CD4-positive, alpha-beta T cell treated with Interleukin-15 for 1 hour (primary cell): ENCODE results near the gene SPATA12.
"Not testable (repeated sequence)": the region's sequence is repeated elsewhere in the genome, so short reads cannot be mapped to it uniquely, and the experiment has no call there.

Experiments
- DNase-seq: peaks from one replicate; pipeline ENCODE4 v3.0.0-alpha.2; 2020

SPATA12 gene

DNA sequence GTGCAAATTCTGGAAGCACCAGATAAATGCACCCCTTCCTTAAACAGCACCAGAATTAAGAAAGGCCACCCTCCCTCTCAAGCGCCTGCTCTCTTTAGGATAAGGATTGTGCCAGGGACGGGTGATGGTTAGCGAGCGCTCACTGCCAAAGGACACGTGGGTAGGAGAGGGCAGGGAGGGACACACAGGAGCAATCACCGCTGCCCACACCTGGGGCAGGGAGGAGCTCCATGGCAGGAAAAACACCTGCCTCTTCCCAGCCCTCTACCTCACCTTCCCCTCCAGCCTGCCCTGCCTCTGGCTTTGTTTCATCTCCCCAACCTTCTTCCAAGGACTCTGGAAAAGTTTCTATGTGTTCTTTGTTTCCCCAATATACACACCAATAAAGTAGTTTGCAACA lies 7.3 kb upstream of the SPATA12 start:
- no peak for DNase-seq

DNA sequence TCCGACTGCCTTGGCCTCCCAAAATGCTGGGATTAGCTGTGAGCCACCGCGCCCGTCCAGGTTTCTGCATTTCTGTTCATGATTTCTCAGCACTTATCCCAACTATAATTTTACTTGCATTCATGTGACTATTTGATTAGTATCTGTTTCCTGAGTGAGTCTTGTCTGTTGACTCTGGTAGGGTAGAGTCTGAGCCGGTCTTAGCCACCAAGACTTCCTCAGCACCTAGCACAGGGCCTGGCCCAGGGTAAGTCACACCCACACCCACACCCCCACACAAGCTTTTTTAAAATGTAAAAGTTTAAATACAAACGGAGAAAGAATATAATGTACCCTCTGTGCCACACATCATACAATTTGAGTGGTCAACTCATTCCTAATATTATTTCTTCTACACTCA lies 3.1 kb upstream of the SPATA12 start:
- no peak for DNase-seq

DNA sequence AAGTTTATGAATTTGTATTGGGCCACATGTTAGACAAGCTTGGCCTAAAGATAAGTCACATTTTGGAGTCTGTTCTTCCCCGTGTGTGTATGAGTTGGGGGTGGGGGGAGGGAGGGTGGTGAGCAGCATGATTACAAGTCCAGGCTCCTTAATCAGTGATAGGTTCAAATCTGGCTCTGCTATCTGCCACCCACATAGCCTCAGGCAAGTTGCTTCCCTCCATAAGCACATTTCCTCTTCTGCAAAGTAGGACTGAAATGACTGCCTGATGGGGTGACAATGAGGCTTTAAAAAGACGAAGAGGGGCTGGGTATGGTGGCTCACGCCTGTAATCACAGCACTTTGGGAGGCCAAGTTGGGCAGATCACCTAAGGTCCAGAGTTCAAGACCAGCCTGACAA lies 1.1 kb upstream of the SPATA12 start:
- DNase-seq = no peak

DNA sequence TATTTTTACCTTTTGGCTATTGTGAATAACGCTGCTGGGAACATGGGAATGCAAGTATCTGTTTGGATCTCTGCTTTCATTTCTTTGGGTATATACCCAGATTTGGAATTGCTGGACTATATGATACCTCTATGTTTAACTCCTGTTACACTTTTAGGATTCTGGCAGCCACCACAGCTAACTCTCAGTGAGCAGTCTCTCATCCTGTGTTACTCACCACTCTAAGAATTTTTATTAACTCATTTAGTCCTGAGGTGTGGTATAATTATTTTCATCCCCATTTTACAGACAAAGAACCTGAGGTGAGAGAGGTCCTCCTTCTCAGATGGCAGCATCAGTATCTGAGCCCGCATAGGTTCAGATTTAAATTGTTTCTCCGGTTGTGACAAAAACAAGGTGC lies 1.1 kb downstream of the SPATA12 start:
- no peak for DNase-seq

DNA sequence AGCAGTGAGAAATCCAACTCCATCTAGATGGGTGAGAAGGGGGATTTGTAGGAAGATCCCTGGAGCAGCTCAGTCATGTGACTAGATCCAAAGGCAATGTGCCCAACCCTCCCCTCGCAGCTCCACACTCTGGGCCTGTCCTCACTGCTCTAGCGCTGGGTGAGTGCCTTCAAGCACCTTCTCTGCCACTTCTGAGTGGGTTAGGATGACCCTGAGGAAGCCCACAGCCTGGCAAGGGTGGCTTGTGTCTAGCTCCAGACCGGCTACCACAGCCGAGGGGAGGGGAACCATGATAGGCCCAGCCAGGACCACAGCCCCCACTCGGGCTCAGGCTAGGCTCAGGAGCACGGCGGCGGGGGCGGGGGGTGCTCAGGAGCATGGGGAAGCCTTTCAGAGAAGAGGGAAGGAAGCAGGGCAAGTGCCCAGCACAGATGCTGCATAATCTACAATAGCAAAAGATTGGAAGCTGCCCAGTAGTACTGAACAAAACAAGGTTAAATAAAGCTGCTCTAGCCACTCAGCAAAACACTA lies 1.7 kb downstream of the SPATA12 start:
- no peak for DNase-seq

DNA sequence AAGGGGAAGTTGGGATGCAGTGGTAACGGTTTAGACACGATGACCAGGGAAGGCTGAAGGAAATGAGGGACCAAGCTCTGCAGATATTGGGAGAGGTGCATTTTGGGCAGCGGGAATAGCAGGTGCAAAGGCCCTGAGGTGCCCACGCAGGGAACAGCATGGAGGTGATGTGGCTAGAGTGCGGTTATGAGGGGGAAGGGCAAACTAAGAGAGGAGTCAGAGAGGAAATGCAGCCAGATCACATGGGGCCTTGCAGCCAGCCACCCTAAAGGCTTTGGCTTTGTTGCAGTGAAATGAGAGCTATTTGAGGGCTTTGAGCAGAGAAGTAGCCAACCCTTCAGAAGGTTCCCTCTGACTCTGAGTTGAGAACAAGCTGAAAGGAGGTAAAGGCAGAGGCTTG lies 2.6 kb downstream of the SPATA12 start:
- DNase-seq = no peak

DNA sequence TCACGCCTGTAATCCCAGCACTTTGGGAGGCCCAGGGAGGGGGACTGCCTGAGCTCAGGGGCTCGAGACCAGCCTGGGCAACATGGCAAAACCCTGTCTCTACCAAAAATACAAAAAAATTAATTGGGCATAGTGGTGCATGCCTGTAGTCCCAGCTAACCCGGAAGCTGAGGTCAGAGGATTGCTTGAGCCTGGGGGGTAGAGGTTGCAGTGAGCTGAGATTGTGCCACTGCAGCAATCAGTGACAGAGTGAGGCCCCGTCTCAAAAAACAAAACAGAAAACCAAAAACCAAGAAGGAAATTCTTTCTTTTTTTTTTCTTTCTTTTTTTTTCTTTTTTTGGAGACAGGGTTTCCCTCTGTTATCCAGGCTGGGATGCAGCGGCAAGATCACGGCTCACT lies 3.5 kb downstream of the SPATA12 start:
- no peak for DNase-seq

DNA sequence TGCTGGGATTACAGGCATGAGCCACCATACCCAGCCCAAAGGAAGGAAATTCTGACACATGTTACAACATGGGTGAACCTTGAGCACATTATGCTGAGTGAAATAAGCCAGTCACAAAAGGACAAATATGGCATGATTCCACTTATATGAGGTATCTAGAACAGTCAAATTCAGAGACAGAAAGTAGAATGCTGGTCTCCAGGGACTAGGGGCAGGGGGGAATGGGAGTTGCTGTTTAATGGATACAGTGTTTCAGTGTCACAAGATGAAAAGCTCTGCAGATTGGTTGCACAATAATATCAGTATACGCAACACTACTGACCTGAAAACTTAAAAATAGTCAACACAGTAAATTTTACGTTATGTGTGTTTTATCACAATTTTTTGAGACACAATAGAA lies 4.1 kb downstream of the SPATA12 start:
- no peak for DNase-seq

DNA sequence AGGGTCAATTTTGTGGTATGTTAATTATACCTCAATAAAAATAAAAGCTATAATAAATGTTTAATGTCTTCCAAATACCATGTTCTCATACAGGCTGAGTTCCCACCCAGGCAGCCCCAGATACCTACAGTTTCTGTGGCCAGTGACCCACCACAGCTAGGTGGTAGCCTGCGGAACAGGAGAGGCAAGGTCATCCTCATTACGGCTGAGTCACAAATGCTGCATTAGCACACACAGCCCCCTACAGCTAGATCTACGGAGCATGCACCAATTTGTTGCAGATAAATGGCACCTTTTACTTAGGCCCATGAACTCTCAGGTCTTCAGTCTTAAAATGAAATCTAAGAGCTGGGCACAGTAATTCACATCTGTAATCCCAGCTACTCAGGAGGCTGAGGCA lies 5.1 kb downstream of the SPATA12 start:
- DNase-seq = no peak

DNA sequence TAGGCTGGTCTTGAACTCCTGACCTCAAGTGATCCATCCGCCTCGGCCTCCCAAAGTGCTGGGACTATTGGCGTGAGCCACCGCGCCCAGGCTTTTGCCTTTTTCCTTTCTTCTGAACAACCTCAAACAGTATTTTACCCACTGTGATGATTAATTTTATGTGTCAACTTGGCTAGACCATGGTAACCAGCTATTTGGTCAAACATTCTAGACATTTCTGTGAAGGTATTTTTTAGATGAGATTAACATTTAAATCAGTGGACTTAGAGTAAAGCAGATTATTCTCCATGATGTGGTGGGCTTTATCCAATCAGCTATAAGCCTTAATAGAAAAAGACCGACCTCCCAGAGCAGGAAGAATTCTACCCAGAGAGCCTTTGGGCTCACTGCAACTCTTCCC lies 6.0 kb downstream of the SPATA12 start:
- no peak for DNase-seq

DNA sequence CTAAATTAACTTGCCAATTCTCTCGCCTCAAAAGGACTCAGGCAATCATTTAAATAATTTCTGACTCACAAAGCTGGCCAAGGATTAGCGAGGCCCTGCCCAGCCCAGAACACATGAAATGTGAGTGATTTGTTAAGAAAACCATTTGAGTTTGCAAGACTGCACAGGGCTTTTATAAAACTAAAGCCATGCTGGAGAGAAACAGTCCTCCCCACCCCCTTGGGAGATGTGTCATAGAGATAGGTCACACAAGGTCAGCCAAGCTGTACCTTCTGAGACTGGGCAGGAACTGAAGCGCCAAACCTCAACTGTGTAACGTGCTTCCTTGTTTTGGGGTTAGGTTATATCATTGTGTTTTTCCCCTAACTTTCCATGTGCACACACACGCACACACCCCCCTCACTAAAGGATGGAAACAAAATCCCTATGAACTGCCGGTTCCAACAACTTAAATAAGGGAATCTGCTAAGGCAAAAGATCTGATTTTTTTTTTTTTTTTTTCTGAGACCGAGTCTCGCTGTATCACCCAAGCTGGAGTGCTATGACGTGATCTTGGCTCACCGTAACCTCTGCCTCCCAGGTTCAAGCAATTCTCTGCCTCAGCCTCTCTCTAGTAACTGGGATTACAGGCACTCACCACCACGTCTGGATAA lies 8.1 kb downstream of the SPATA12 start:
- DNase-seq = peak; percentile 80

DNA sequence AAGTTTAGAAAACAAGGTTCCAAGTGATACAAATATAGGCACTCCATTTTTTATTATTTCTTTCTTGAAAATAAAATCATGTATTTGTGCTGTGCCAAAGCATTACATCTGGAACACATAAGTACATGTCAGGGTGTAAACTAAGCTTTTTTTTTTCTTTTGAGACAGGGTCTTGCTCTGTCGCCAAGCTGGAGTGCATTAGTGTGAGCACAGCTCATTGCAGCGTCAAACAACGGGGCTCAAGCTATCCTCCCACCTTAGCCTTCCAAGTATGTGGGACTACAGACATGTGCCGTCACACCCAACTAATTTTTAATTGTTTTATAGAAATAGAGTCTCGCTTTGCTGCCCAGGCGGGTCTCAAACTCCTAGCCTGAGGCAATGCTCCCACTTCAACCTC lies 9.0 kb downstream of the SPATA12 start:
- DNase-seq = no peak

DNA sequence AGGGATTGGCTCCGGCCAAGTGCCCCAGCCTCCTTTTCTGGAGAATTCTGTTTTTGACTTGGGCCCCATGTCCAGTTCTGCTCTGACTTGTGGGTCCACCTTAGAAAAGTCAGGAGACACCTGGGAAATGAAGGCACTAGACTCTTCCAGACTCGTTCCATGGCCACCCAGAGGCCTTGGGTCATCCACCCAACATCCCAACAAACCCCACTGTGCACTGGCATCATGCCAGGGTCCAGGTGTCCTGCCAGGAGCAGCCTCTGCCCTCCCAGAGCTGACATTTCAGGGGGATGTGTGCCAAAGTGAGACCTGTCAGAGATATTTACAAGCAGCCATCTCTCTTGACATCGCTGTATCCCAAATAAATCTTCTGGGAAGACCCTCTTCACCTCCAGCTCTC lies 13.2 kb downstream of the SPATA12 start:
- DNase-seq = no peak

DNA sequence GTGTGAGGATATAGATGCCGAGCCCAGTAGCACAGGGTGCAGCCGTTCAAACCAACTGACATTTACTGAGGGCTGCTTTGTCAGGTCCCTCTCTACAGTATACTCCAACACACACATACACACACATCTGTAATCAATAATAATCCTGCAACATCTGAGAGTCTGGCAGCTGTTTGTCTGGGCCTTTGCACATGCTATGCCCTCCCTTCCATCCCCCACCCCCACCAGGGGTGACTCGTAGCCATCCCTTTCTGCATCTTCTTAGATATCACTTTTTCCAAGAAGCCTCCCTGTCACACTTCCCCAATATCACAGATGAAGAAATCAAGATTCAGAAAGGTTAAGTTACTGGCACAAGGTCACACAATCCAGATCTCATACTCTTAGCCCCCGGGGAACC lies 13.7 kb downstream of the SPATA12 start:
- DNase-seq = no peak

DNA sequence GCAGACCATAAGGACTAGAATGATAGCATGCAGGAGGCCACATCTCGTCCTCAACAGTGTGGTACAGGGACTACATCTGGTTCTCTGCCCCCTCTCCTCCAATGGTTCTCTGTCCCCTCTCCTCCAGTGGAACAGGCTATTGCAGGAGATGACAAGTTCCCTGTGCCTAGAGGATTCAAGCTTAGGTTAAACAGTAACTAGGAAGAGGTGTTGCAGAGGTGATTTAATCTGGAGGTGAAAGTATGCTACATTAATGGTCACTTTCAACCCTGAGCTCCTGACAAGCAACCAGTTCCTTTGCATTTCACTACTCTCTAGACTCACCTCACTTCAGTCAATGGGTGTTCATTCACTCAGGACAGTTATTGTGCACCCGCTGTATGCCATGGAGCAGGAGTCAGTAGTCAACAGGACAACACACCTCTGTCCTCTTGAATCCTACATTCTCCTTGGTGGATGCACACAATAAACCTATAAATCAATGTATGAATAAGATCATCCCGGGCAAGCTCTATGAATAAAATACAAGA lies 16.0 kb downstream of the SPATA12 start:
- no peak for DNase-seq

DNA sequence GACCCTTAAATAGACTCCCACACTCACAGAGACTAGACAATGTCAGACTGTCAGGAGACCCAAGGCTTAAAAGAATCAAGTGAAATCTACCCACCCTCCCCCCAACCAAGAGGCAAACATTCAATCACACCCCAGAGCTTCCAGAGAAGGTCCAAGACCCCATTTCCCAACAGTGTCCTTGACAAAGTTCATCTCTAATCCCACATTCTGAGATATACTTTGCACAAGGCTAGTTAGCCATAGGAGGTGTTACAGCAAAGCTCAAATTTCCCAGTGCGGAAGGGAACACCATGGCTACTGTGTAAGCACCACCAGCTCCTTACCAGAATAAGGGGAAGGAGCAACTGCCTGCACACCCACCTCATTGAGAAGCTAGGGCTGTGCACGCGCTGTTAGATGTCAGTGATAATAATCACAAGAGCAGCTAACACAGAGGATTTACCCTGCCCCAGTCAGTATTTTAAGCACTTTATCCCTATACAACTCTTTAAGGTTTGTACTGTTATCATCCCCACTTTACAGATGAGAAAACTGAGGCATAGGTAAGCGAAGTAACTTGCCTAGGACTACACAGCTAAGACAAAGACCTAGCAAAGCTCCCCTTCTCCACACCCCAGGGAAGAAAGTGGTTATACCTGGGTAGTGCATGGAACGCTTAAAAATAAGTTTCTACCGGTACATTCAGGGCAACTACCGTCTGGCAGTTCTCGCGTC lies 17.3 kb downstream of the SPATA12 start:
- no peak for DNase-seq

DNA sequence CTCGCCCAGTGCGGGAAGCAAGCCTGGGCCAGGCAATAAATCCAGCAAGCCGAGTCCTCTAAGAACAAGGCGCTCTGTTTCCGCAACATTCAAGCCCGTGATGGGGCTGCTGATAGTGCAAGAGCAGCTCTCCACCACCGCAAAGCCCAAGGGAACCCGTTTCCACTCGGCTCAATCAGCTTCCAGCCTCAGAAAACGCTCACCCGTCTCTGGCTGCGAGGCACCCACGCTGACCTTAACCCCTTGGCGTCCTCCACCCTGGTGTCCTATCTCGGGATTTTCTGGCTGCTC lies 17.8 kb downstream of the SPATA12 start:
- peak; percentile 33 for DNase-seq

DNA sequence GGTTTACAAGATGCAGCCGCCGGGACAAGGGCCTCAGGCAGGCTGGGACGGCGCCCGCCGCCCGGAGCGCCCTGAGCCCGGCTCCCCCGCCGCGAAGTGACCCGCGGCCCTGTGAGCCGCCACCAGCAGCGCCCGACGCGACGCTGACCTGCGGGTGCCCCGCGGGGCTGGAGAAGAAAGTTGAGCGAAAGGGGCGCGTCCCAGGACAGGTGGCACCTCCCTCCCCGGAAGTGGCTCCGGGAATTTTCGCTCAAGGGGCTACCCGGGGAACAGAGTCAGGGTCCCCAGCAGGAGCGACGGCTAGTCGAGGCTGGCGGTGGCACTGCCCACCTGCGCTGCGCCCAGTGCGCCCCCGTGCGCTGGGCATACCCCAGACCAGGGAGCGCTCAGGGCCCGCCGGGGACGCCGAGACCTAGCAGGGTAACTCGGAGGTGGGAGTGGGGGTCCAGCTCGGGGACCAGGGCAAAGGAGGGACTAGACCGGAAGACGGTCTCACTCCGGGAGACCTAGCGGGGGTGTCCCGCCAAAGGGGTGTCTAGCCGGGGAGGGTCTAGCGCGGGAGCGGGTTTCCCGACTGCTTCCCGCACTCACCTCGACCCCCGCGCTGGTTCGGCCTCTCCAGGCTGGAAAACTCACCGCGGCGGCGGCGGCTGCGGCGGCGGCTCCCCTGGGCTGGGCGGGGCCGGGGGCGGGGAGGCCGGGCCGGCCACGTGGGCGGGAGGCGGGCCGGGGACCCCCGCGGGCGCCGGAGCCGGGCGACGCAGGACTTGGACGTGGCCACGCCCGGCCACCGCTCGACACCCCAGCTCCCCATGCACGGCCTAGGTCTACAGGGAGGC lies 18.4 kb downstream of the SPATA12 start:
- DNase-seq = no peak

DNA sequence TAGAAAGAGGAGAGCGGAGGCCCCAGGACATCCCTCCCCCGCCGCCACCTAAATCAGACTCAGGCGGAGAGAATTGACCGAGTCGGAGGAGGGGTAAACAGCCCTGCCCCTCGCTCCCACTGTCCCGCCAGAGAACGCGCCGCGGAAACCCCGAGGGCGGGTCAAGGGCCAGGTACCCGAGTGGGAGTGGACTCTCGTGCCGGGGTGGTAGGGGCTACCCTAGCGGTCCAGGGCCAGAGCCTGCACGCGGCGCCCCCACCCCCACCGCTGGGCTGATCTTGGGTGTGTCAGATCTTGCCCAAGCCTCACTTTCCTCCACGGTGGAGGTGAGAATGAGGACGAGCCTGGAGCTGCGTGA lies 19.0 kb downstream of the SPATA12 start:
- DNase-seq = no peak

DNA sequence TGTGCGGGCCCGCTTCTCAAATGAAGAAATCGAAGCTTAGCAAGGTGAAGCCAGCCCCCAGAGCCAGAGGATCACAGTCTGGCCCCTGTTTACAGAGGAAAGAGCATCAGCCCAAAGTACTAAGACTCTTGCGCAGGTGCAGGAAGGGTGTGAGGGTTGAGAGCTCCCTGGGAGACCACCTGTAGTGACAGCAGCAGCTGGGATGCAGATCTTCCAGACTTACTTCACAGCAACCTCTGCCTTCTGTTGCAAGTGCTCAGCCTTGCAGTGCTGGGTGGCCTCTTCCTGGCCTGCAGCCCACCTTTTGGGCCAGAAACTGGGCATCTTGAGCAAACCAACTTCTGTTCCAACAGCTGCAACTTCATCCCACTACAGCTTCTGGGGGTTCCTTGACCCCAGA lies 19.7 kb downstream of the SPATA12 start:
- no peak for DNase-seq

DNA sequence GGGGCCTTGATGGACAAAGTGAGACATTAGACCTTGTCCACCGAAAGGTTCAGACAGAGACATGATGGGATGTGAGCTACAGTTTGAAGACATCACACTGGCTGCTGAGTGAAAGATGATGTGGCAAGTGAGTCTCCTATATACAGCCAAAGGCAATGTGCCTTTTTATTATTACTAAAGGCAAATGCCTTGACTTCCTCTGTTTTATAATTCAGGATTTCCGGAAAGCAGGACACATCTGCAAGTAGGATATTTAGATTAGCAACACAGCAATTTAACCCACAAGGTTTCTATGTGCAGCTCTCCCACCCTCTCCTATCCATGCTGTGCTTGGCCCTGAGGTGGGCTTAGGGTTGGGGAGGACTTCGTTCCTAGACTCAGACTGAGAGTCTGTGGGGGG lies 20.7 kb downstream of the SPATA12 start:
- no peak for DNase-seq

DNA sequence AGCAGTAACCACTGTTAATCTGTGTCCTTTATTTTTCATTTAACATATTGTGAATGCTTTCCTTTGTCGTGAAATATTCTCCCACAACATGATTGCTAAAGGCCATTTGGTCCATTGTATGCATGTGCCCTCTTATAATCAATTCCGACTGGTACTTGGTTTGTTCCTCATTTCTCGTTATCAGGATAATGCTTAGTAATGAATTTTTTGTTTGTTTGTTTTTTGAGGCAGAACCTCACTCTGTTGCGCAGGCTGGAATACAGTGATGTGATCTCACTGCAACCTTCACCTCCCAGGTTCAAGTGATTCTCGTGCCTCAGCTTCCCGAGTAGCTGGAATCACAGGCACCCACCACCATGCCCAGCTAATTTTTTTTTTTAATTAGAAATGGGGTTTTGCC lies 22.0 kb downstream of the SPATA12 start:
- DNase-seq = no peak

DNA sequence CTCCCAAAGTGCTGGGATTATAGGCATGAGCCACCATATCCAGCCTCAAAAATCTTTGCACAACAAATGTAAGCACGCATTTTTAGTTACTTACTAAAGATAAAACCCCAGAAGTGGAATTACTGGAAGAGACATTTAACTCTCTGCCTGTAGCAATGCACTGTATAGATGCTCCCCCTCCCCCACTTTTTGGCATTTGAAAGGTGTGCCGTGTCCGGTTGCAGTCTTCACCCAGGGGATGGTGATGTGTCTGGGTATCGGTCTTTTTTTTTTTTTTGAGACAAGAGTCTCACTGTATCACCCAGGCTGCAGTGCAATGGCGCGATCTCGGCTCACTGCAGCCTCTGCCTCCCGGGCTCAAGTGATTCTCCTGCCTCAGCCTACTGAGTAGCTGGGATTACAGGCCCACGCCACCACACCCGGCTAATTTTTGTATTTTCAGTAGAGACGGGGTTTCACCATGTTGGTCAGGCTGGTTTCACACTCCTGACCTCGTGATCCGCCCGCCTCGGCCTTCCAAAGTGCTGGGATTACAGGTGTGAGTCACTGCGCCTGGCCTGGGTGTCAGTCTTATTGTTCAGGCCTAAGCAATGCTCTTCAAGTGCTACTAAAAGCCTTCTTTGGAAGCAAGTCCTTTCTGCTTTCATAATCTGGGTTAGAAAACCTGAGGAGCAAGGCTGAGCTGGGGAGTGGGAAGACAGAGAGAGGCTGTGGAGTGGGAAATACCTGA lies 23.0 kb downstream of the SPATA12 start:
- not testable (repeated sequence) for DNase-seq
